Central memory CD4-positive, alpha-beta T cell (primary cell): ENCODE results near the gene HAPSTR1.
"Not testable (repeated sequence)": the region's sequence is repeated elsewhere in the genome, so short reads cannot be mapped to it uniquely, and the experiment has no call there.

ENCODE experiments used
- DNase-seq: peaks from one replicate; pipeline ENCODE4 v3.0.0; 2022

HAPSTR1 gene

GRCh38 chr16:9072806-9073341 lies 18.6 kb upstream of the HAPSTR1 start:
- no peak for DNase-seq

- DNase-seq, result no peak
Observed at GRCh38 chr16:9075299-9076071, 16.0 kb upstream of the HAPSTR1 start.

- DNase-seq, result no peak
Observed at GRCh38 chr16:9077091-9077809, 14.2 kb upstream of the HAPSTR1 start.

GRCh38 chr16:9078467-9079429 lies 12.7 kb upstream of the HAPSTR1 start:
- peak; percentile 64 for DNase-seq

- DNase-seq, result no peak
Observed at GRCh38 chr16:9079430-9079812, 12.0 kb upstream of the HAPSTR1 start.

GRCh38 chr16:9081158-9081557 lies 10.3 kb upstream of the HAPSTR1 start:
- no peak for DNase-seq

GRCh38 chr16:9081843-9082242 lies 9.6 kb upstream of the HAPSTR1 start:
- DNase-seq, result no peak

GRCh38 chr16:9082422-9082821 lies 9.0 kb upstream of the HAPSTR1 start:
- no peak for DNase-seq

- DNase-seq, result not testable (repeated sequence)
Observed at GRCh38 chr16:9087733-9088132, 3.7 kb upstream of the HAPSTR1 start.

- DNase-seq, result no peak
Observed at GRCh38 chr16:9088848-9089247, 2.6 kb upstream of the HAPSTR1 start.

- DNase-seq, result no peak
Observed at GRCh38 chr16:9089660-9090059, 1.8 kb upstream of the HAPSTR1 start.

- DNase-seq, result peak; percentile 21
Observed at GRCh38 chr16:9090101-9090959, 1.1 kb upstream of the HAPSTR1 start.

GRCh38 chr16:9091867-9092281 lies 430 bp downstream of the HAPSTR1 start:
- peak; percentile 37 for DNase-seq

GRCh38 chr16:9092282-9092977 lies 986 bp downstream of the HAPSTR1 start:
- DNase-seq, result peak; percentile 63

GRCh38 chr16:9092978-9093344 lies 1.5 kb downstream of the HAPSTR1 start:
- no peak for DNase-seq

- DNase-seq, result no peak
Observed at GRCh38 chr16:9094011-9094846, 2.8 kb downstream of the HAPSTR1 start.

- no peak for DNase-seq
Observed at GRCh38 chr16:9095171-9095570, 3.7 kb downstream of the HAPSTR1 start.

GRCh38 chr16:9095656-9096397 lies 4.4 kb downstream of the HAPSTR1 start:
- DNase-seq, result no peak

- no peak for DNase-seq
Observed at GRCh38 chr16:9096416-9096952, 5.0 kb downstream of the HAPSTR1 start.
